ENCODE data around the gene BLOC1S3.

BLOC1S3 gene, protein sequence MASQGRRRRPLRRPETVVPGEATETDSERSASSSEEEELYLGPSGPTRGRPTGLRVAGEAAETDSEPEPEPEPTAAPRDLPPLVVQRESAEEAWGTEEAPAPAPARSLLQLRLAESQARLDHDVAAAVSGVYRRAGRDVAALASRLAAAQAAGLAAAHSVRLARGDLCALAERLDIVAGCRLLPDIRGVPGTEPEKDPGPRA

DNA sequence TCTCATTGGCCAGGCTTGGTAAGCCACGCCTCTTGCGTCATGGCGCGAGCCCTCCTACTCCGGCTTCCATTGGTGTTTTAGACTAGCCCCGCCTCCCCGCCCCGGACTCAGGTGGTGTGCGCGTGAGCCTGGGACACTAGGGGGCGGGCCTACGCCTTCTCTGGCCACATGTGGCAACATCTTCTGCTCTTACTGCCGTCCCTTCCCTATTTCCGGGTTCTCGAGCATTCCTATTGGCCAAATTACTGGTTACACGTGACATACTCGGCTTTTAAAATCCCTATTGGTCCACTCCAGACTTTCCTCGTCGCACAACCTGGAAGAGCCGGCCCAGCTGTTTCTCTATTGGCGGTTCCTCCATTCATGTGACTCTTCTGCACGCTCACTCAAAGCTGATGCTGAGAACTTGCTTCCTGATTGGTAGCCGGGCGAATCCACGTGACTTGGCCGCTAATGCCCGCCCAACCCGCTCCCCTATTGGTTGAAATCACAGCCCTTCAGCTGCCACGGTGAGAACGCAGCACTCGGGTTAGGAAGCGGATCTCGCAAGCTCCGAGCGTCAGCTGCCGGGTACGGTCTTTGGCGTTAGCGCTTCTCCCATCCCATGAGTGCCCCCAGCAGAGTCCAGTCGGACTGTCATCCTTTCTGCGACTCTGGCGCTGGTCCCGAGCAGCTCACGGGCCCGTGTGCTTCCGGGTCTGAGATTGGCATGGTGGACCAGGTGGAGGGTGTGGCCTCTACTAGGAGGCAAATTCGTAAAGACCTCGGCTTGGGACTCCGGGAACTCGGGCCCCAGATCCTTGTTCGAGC is at the start of gene BLOC1S3:
Gene BLOC1S3, plus strand, starts transcription at position 523 of the 810 bp plus-strand sequence. CDS start 513 bp downstream, outside the sequence.
- in situ Hi-C loops (cut with MboI; ENCODE audit: low sequenced_read_pairs), result no loop called here

DNA sequence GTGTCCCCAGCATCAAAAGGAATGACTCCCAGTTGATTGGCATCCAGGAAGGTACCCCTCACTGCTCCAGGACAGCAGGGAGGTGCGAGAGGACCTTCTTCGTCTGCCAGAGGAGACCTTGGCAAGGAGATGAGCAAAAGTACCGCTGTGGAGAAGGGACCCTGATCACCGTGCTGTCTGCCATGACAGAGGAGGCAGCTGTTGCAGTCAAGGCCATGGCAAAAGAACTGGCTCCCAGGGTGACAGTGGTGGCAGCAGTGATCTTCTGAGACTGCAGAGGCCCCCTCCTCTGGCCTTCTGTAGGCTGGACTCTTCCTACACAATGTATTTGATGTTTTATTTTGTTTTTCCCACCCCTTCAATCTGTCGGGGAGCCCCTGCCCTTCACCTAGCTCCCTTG is 49.8 kb upstream of the BLOC1S3 start:
- in situ Hi-C loops (cut with MboI; ENCODE audit: low sequenced_read_pairs), result no loop called here

DNA sequence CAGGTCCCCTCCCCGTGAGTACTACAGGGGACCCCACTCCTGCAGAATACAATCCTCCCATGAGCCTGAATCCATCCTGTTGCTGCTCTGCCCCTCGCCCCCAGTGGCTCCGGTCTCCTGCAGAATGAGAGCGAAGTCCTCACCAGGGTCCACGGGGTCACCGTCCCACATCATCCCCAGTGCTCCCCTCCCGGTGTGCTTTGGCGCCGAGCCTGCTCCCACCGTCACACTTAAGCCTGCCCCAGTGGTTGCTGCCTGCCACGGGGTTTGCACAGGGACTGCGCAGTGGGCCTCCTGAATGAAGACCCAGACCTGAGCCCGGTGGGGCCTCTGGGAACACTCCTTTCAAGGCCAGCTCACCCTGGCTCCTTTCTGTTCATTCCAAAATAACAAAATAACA is 48.3 kb upstream of the BLOC1S3 start:
- in situ Hi-C loops (cut with MboI; ENCODE audit: low sequenced_read_pairs), result no loop called here

DNA sequence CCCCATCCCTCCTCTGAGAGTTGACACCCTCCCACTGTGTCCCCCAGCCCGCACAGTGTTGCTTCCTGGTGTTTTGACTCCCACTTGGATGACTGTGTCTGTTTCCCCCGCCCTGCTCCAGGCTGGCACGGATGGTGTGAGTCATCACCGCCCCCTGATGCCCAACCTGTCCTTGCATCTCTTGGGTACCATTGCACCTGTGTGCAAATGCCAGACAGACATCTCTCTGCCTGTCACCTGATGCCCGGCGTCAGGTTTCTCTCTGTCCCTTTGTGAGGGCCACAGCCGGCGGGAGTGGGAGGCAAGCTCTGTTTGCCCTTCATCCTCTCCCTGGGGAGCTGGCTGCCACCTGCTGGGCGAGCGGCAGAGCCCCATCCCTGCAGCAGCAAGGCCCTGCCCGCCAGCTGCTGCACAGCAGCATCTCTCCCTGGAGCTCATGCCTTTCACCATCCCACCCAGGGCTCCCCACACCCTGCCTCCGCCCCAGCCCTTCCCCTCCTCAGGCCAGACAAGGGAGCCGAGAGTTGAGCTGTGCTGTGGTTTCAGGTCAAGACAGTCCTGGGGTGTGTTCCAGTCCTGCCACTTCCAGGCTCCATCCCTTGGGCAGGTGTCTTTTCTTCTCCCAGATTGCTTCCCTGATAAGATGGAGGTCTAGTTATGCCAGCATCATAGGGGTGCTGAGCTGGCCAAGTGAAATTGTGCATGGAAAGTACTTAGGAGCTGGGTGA is 47.5 kb upstream of the BLOC1S3 start:
- in situ Hi-C loops (cut with MboI; ENCODE audit: low sequenced_read_pairs), result no loop called here

DNA sequence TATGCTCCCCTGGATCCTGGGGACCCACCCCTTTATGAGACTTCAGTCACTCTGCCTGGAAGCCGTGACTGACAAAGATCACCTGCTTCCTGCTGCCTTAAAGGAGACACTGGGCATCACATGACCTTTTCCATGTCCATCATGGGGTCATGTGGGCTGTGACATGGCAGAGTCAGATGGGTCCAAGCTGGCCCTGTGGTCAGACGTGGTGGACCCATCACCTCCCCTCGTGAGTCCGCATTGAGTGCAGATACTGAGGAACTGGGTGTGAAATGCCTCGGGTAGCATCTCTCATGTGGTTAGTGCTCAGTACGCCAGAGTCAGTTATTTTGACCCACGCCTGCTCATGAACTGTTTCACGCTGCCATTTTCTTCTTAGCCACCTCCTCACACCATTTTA is 44.9 kb upstream of the BLOC1S3 start:
- in situ Hi-C loops (cut with MboI; ENCODE audit: low sequenced_read_pairs), result no loop called here

DNA sequence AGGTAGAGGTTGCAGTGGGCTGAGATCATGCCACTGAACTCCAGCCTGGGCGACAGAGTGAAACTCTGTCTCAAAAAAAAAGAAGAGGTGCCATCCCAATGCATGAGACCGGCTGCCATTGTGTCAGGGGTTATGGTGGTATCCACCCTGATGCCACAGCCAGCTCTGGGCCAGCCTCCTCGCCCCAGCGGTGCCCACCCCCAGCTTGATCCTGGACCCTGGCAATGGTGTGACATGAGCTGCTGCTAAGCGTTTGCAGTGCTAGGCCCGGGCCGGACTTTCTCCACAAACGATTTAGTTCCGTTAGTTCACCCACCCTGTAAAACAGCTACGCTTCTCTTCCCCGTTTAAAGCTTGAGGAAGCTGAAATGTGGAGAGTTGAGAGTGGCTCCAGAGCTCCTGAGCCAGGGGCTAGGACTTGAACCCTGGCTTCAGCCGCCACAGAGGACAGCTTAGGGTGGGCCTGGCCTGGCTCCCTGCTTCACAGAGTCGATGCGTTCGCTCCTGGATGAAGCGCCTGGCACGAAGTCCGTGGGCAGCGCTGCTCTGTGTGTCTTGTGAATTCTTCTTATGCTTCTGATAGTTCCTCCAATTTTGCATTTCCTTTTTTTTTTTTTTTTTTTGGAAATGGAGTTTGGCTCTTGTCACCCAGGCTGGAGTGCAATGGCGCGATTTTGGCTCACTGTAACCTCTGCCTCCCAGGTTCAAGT is 43.3 kb upstream of the BLOC1S3 start:
- in situ Hi-C loops (cut with MboI; ENCODE audit: low sequenced_read_pairs), result no loop called here

DNA sequence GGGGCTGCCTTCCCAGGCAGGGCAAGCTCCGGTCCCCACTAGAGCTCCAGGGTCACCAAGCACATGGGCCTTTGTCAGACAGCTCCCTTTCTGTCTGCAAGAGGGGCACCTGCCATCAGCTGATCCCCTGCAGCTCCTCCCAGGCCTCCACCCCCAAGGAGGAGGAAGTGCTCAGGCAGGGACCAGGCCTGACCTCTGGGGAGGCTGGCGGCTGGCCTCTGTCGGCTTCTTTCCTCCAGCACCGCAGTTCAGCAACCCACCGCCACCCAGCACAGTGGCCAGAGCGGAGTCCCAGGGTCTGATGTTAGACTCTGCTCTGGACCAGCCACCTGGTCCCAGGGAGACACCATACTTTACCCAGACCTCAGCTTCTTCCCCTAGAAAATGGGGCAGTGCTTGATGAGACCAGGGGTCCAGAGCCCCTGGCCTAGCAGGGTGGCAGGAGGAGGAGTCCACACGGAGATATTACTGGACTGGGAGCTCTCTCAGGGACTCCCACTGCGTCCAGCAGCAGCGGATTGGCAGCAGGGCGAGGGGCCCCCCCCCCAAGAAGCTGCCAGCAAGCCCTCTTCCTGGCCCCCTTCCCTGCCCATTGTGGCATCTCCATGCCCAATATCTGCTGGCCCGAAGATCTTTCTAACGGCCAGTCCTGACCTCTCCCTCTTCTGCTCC is 41.9 kb upstream of the BLOC1S3 start:
- in situ Hi-C loops (cut with MboI; ENCODE audit: low sequenced_read_pairs), result no loop called here

DNA sequence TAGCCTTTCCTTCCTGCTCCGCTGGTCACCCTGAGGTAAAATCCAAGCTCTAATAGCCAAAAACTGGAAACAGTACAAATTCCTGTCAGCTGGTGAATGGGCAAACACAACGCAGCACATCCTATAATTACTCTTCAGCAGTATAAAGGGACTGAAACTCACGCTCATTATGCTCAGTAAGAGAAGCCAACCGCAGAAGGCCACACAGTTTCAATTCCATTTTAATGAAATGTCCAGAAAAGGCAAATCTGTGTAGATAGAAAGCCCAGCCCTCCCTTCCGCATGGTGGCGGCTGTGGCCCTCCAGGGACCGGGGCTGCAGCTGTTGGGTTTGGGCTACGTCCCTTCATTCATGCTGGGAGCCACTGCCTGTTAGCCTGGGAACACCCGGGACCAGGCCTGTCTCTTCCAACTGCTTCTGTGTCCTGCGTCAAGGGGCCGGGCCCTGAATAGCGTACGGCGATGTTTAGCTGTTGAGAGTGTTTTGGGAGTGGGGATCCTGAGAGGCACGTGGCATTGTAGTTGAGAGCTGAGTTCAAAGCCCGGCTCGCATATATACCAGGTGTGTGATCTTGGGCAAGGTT is 41.3 kb upstream of the BLOC1S3 start:
- in situ Hi-C loops (cut with MboI; ENCODE audit: low sequenced_read_pairs), result no loop called here

DNA sequence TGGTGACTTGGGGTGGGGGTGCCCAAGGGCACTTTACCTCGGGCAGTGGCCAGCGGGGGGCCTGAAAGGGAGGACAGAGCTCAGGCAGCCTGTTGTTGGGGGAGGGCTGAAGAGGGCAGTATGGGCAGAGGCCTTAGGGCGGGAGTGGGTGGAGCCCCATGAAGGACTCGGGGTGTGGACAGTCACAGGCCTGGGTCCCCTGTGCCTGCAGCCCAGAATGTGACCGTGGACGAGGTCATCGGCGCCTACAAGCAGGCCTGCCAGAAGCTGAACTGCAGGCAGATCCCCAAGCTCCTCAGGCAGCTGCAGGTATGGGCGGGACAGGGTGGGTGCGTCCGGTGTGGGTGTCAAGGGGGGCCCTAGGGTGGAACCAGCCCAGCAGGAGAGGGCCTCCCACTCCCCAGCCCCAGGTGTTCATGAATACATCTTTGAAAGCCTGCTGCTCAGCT is 40.3 kb upstream of the BLOC1S3 start:
- in situ Hi-C loops (cut with MboI; ENCODE audit: low sequenced_read_pairs), result no loop called here

DNA sequence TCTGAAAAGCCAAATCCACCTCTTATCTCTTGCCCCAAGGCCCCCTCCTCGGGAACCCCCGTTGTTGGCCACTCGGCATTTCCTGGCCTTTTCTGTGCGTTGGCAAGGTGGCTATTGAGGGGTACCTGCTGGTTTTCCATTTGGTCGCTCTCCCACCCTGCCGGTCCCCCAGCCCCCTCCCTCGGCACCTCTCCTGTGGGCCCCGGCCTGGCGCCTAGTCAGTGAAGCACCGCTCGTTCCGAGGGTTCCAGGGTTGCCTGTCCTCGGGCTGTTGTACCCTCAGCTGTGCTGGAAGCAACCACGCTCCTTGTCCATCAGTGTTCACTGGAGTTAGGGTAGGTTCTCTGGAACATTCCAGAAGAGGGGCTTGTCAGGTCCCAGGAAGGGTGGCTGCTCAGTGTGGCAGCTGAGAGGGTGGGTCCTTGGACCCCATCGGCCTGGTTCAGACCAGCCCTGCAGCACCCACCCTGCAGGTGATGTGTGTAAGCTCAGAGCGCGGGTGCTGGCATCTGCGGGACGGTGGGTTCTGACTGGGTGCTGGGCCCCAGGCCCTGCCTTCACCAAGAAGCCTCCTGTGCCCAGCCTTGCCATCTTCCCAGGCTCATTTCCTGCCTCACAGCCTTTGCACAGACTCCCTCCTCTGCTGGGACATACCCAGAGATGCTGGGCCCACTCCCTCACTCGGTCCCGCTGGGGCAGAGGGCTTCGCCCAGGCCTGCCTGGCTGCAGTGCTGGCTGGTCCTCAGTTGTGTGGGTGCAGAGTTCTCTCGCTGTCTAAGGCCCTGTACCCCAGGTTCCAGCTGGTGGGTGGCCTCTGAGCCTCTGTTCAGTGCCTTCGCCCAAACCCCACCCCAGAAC is 39.1 kb upstream of the BLOC1S3 start:
- in situ Hi-C loops (cut with MboI; ENCODE audit: low sequenced_read_pairs), result no loop called here

DNA sequence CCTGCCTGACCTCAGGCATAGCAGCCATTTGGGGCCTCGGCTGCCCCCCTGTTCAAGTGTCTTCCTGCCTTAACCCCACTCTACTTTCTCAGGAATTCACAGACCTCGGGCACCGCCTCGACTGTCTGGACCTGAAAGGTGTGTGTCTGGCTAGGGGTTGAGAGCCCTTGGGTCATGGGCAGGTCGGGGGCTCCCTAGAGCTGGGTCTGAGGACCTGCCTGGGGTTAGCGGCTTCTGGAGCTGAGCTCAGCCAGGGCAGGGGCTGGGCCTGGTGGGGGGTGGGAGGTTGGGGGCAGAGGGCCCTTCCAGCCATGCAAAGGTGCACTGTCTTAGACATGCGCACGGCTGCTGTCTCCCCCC is 38.5 kb upstream of the BLOC1S3 start:
- in situ Hi-C loops (cut with MboI; ENCODE audit: low sequenced_read_pairs), result no loop called here

DNA sequence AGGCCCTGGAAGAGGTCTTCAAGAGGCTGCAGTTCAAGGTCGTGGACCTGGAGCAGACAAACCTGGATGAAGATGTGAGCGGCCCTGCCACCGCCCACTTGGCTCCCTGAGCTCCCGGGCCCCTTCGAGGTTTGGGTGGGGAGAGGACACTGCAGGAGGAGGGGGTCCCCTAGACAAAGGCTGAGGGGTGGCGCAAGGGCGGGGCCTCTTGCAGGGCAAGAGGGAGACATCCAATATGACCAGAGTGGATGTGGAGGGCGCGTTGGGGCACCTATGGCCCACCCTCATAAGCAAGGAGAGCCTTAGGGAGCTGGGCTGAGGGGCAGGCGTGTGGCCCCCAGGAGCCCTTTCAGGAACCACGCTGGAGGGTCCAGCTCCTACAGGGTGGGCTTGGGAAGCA is 38.1 kb upstream of the BLOC1S3 start:
- in situ Hi-C loops (cut with MboI; ENCODE audit: low sequenced_read_pairs), result no loop called here

DNA sequence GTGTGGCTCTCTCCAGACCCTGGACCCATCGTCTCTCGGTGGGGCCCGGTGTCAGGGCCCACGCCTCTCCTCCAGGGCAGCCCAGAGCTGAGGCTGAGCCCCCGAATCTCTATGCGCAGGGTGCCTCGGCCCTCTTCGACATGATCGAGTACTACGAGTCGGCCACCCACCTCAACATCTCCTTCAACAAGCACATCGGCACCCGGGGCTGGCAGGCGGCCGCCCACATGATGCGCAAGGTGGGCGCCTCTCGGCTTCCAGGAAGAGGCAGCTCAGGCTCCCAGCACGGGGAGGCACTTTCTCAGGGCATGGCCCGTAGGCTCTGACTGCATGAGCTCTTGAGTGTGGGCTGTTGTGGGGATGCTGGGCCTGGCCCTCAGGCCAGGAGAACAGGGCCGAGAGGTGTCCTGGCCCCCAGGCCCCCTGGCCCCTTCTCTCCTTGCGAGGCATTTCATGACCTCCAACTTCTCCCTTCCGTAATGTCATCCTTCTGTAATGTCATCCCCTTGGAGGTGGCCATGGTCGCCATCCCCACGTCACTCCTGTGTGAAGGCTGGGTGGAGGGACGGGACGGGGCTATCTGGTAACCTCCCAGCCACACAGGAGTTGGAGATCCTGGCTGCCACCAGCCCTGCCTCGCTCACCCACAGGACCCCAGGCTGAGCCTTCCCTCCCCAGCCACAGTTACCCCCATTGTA is 37.2 kb upstream of the BLOC1S3 start:
- in situ Hi-C loops (cut with MboI; ENCODE audit: low sequenced_read_pairs), result no loop called here

DNA sequence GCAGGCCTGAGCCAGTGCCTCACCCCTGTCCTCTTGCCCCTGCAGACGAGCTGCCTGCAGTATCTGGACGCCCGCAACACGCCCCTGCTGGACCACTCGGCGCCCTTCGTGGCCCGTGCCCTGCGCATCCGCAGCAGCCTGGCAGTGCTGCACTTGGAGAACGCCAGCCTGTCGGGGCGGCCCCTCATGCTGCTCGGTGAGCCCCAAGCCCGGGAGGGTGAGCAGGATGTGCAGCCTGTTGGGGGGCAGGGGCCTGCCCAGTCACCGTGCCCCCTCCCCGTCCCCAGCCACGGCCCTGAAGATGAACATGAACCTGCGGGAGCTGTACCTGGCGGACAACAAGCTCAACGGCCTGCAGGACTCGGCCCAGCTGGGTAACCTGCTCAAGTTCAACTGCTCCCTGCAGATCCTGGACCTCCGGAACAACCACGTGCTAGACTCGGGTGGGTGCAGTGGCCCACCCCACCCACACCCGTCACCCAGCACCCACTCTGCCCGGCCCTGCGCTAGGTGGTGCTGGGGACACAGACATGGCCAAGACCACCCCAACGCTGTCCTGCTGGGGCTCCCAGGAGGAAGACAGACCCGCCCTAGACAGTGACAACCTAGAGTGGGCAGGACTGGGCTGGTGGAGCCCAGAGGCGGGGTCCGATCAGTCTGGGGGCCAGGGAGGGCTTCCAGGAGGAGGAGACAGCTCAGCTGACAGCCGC is 36.4 kb upstream of the BLOC1S3 start:
- in situ Hi-C loops (cut with MboI; ENCODE audit: low sequenced_read_pairs), result no loop called here

DNA sequence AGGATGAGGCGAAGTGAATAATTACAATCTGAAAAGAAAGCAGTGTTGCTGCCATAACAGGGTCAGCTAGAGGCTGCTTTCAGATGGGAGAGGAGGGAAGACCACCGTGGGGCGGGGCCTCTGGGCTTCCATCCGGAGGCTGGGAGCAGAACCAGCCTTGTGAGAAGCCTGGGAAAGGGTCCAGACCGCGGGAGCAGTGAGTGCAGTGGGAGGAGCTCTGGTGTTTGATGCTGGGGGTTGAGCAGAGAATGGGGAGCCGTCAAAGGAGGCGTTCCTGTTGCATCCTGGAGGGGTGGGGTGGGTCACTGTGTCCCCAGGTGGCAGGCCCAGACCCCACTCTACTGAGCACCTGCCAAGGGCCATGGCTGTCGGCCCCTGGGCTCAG is 35.9 kb upstream of the BLOC1S3 start:
- in situ Hi-C loops (cut with MboI; ENCODE audit: low sequenced_read_pairs), result no loop called here

DNA sequence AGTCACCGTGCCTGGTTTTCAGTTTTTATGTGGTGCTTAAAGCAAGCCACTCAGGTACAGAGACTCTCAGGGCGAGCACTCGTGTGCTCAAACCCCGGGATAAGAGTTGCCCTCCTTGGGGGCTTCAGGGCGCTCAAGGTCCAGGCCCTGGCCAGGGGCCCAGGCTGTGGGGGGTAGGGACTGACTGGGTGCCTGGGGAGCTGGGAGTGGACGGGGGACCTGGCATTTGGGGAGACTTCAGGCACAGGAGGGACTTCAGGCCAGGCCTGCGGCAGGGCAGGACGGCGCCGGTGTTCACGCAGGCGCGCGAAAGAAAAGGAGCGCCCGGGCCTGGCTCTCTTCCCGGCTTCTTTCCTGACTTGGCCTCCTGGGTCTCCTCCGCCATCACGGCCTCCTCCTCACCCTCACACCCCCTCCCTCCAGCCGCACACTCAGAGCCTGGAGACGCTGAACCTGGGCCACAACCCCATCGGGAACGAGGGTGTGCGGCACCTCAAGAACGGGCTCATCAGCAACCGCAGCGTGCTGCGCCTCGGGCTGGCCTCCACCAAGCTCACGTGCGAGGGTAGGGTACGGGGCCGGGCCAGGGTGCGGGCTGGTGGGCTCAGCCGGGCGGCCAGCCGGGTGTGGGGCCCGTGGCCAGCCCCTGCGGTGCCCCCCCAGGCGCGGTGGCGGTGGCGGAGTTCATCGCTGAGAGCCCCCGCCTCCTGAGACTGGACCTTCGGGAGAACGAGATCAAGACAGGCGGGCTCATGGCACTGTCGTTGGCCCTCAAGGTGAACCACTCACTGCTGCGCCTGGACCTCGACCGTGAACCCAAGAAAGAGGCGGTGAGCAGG is 33.9 kb upstream of the BLOC1S3 start:
- in situ Hi-C loops (cut with MboI; ENCODE audit: low sequenced_read_pairs), result no loop called here
